H1 (cell line): ENCODE measurements around the gene STRIT1. TPM values are rescaled to one million over a fixed set of nuclear protein-coding genes. Genes with fewer than 3 reads are reported as not detected.

Experiments
- CTCF ChIA-PET: fragments of 300-600 bp; sonication (Branson Sonifier 250); formaldehyde crosslinking; loops from one replicate; lab custom pipeline; 2021; ENCODE audit not compliant: partially characterized antibody; lab: Charles Lee
- POLR2A ChIA-PET: fragments of 300-600 bp; sonication (Branson Sonifier 250); formaldehyde crosslinking; loops from one replicate; lab custom pipeline; 2021; ENCODE audit warnings: inconsistent platforms; ENCODE audit not compliant: partially characterized antibody; lab: Charles Lee
- DNase-seq, 2 experiments: peaks; one replicate each; pipeline versions ENCODE4 v3.0.0 to v3.0.0-alpha.2; 2010 to 2022; ENCODE audit warnings: low spot score in 2 of 2, low read depth in 1 of 2, mixed read lengths in 1 of 2
- FAIRE-seq: peaks from 2 replicates; lab custom pipeline; 2011; peaks lifted over from hg19 to GRCh38; lab: Jason Lieb, UNC
- H2AFZ ChIP-seq: 2 replicates; pipeline ENCODE4 v1.8.1; 2012; ENCODE audit warnings: low read length, inconsistent platforms
- H2AK5ac ChIP-seq: 2 replicates; pipeline ENCODE4 v1.6.1; 2013; ENCODE audit warnings: low read depth, low read length
- H2BK120ac ChIP-seq: replicated peaks from 2 replicates; pipeline ENCODE3; 2013; ENCODE audit warnings: low read depth, low read length, inconsistent platforms
- H2BK12ac ChIP-seq: 2 replicates; pipeline ENCODE4 v1.6.1; 2013; ENCODE audit warnings: low read depth, low read length
- H2BK15ac ChIP-seq: 2 replicates; pipeline ENCODE4 v1.6.1; 2013; ENCODE audit warnings: low read length
- H2BK20ac ChIP-seq: 2 replicates; pipeline ENCODE4 v1.6.1; 2013; ENCODE audit warnings: low read length
- H2BK5ac ChIP-seq: 2 replicates; pipeline ENCODE4 v1.6.1; 2013; ENCODE audit warnings: low read depth, low read length
- H3K14ac ChIP-seq: 2 replicates; pipeline ENCODE4 v1.6.1; 2013; ENCODE audit warnings: inconsistent platforms; ENCODE audit not compliant: insufficient read length
- H3K18ac ChIP-seq: 2 replicates; pipeline ENCODE4 v1.6.1; 2013; ENCODE audit warnings: low read length; ENCODE audit errors: extremely low read depth
- H3K23ac ChIP-seq: 2 replicates; pipeline ENCODE4 v1.6.1; 2013; ENCODE audit warnings: inconsistent platforms; ENCODE audit not compliant: insufficient read length
- H3K23me2 ChIP-seq: 2 replicates; pipeline ENCODE4 v1.6.1; 2013; ENCODE audit warnings: low read depth, low read length
- H3K27ac ChIP-seq: 2 replicates; pipeline ENCODE4 v1.6.1; 2011; ENCODE audit warnings: low read depth, low read length, inconsistent platforms
- H3K27me3 ChIP-seq, 4 experiments: replicated peaks in 1 of 4; 1 replicate in 1 of 4; 2 replicates in 3 of 4; pipeline versions ENCODE4 v1.6.1 to v1.8.1; 2011 to 2013; ENCODE audit warnings: low read length in 3 of 4, mild to moderate bottlenecking in 3 of 4, inconsistent platforms in 2 of 4, mixed read lengths in 2 of 4, moderate library complexity in 1 of 4; ENCODE audit not compliant: control insufficient read depth in 3 of 4, insufficient read depth in 3 of 4; ENCODE audit errors: extremely low read depth in 1 of 4
- H3K36me3 ChIP-seq, 4 experiments: 2 replicates each; pipeline versions ENCODE4 v1.6.1 to v1.8.1; 2011 to 2013; ENCODE audit warnings: mild to moderate bottlenecking in 4 of 4, low read length in 3 of 4, moderate library complexity in 2 of 4, control low read depth in 1 of 4, inconsistent platforms in 1 of 4; ENCODE audit not compliant: insufficient read depth in 4 of 4, control insufficient read depth in 2 of 4
- H3K4ac ChIP-seq: replicated peaks from 2 replicates; pipeline ENCODE3; 2013; ENCODE audit warnings: low read length, low read depth, mixed read lengths, inconsistent platforms; ENCODE audit not compliant: insufficient read length
- H3K4me1 ChIP-seq, 4 experiments: replicated peaks in 1 of 4; 1 replicate in 1 of 4; 2 replicates in 3 of 4; pipeline versions ENCODE4 v1.6.1 to v1.8.1; 2011 to 2013; ENCODE audit warnings: low read length in 3 of 4, inconsistent platforms in 2 of 4, mixed read lengths in 1 of 4; ENCODE audit not compliant: insufficient read depth in 4 of 4, control insufficient read depth in 3 of 4
- H3K4me2 ChIP-seq, 2 experiments: 2 replicates each; pipeline versions ENCODE4 v1.6.1 to v1.8.1; 2011 to 2013; ENCODE audit warnings: low read depth in 2 of 2, low read length in 2 of 2, control low read depth in 1 of 2, inconsistent platforms in 1 of 2, mild to moderate bottlenecking in 1 of 2; ENCODE audit not compliant: insufficient read depth in 1 of 2
- H3K4me3 ChIP-seq, 4 experiments: fragments of 200-600, 300-600 bp in 1 of 4; sonication (generic), shearing (Covaris generic), sonication (Bioruptor Twin) in 1 of 4; 2 replicates each; pipeline versions ENCODE4 v1.5.1 to v1.8.1; 2011 to 2016; ENCODE audit warnings: low read length in 4 of 4, low read depth in 3 of 4, control low read depth in 2 of 4, inconsistent platforms in 2 of 4, mild to moderate bottlenecking in 2 of 4, mixed read lengths in 1 of 4, moderate library complexity in 1 of 4; ENCODE audit not compliant: insufficient read depth in 2 of 4; ENCODE audit errors: extremely low read depth in 1 of 4
- H3K56ac ChIP-seq: replicated peaks from 2 replicates; pipeline ENCODE3; 2013; ENCODE audit warnings: low read depth, mild to moderate bottlenecking, mixed read lengths, low read length, inconsistent platforms; ENCODE audit not compliant: insufficient read length
- H3K79me1 ChIP-seq: 2 replicates; pipeline ENCODE4 v1.6.1; 2013; ENCODE audit warnings: low read depth, low read length, control low read depth
- H3K79me2 ChIP-seq, 2 experiments: 2 replicates each; pipeline versions ENCODE4 v1.6.1 to v1.8.1; 2012 to 2013; ENCODE audit warnings: low read length in 2 of 2, mild to moderate bottlenecking in 2 of 2, inconsistent platforms in 1 of 2; ENCODE audit not compliant: insufficient read depth in 2 of 2, control insufficient read depth in 1 of 2
- H3K9ac ChIP-seq, 4 experiments: replicated peaks in 1 of 4; 1 replicate in 1 of 4; 2 replicates in 3 of 4; pipeline versions ENCODE4 v1.6.1 to v1.8.1; 2011 to 2013; ENCODE audit warnings: low read depth in 3 of 4, low read length in 3 of 4, control low read depth in 2 of 4, mild to moderate bottlenecking in 2 of 4, moderate library complexity in 2 of 4, inconsistent platforms in 1 of 4; ENCODE audit errors: extremely low read depth in 1 of 4
- H3K9me3 ChIP-seq, 2 experiments: 2 replicates each; pipeline versions ENCODE4 v1.6.1 to v1.8.1; 2012 to 2013; ENCODE audit warnings: mild to moderate bottlenecking in 2 of 2, moderate library complexity in 2 of 2, control low read depth in 1 of 2, inconsistent platforms in 1 of 2, low read depth in 1 of 2, low read length in 1 of 2, mixed read lengths in 1 of 2; ENCODE audit not compliant: insufficient read depth in 2 of 2
- H4K20me1 ChIP-seq, 2 experiments: replicated peaks in 1 of 2; 2 replicates each; pipeline versions ENCODE3 to v1.8.1; 2011 to 2013; ENCODE audit warnings: inconsistent platforms in 2 of 2, low read length in 2 of 2, mild to moderate bottlenecking in 1 of 2; ENCODE audit not compliant: insufficient read depth in 2 of 2, control insufficient read depth in 1 of 2
- H4K5ac ChIP-seq: 2 replicates; pipeline ENCODE4 v1.6.1; 2013; ENCODE audit warnings: low read length, low read depth, mixed read lengths, inconsistent platforms; ENCODE audit not compliant: insufficient read length
- H4K8ac ChIP-seq: 2 replicates; pipeline ENCODE4 v1.8.0; 2013; ENCODE audit warnings: mild to moderate bottlenecking, moderate library complexity, low read length, inconsistent platforms; ENCODE audit not compliant: insufficient read depth; ENCODE audit errors: extremely low read depth
- H4K91ac ChIP-seq: replicated peaks from 2 replicates; pipeline ENCODE3; 2013; ENCODE audit warnings: low read length, mixed read lengths, inconsistent platforms; ENCODE audit not compliant: insufficient read length
- BCL11A ChIP-seq, 2 experiments: IDR thresholded peaks; one replicate each; pipeline ENCODE4 v1.6.1; 2011; ENCODE audit warnings: low read depth in 2 of 2, low read length in 2 of 2, mild to moderate bottlenecking in 2 of 2
- CBX5 ChIP-seq: fragments of 300-800, 300-1000 bp; sonication (generic); IDR thresholded peaks from 2 replicates; pipeline ENCODE4 v1.7.1; 2016; ENCODE audit warnings: antibody characterized with exemption, low read length, low read depth
- CBX8 ChIP-seq: fragments of 300-800, 300-1000 bp; sonication (generic); IDR thresholded peaks from 2 replicates; pipeline ENCODE4 v1.7.1; 2016; ENCODE audit warnings: low read depth, low read length, borderline replicate concordance
- CTBP2 ChIP-seq: IDR thresholded peaks from 2 replicates; pipeline ENCODE4 v1.7.0; 2011; ENCODE audit warnings: borderline replicate concordance, mild to moderate bottlenecking, moderate library complexity, mixed read lengths, low read length; ENCODE audit not compliant: insufficient read depth, insufficient read length
- CTCF ChIP-seq, 3 experiments: IDR thresholded peaks; 1 replicate in 2 of 3; 2 replicates in 1 of 3; pipeline versions ENCODE4 v1.5.1 to v1.6.1; 2011; ENCODE audit warnings: low read length in 3 of 3, mild to moderate bottlenecking in 3 of 3, inconsistent platforms in 2 of 3, low read depth in 1 of 3, moderate library complexity in 1 of 3; ENCODE audit not compliant: insufficient read depth in 1 of 3; ENCODE audit errors: control extremely low read depth in 1 of 3
- HDAC2 ChIP-seq, 2 experiments: fragments of 300-600 bp in 1 of 2; sonication (generic) in 1 of 2; IDR thresholded peaks; 2 replicates each; pipeline ENCODE4 v1.6.1; 2011 to 2012; ENCODE audit warnings: low read depth in 2 of 2, low read length in 2 of 2, mild to moderate bottlenecking in 2 of 2, moderate library complexity in 2 of 2, borderline replicate concordance in 1 of 2, inconsistent platforms in 1 of 2
- HDAC6 ChIP-seq: IDR thresholded peaks from one replicate; pipeline ENCODE4 v1.7.1; 2012; ENCODE audit warnings: low read depth, mild to moderate bottlenecking, inconsistent platforms, low read length, moderate library complexity
- MAFK ChIP-seq: IDR thresholded peaks from 2 replicates; pipeline ENCODE4 v1.6.1; 2012; ENCODE audit warnings: low read depth, mild to moderate bottlenecking, improper control_type of control experiment, low read length
- WGBS, 2 experiments: shearing (Covaris generic) in 1 of 2; methylation state at CpG; one replicate each; pipeline versions ENCODE4 v1.1.6 to v1.1.7; 2013 to 2015; ENCODE audit warnings: low lambda C conversion rate in 2 of 2, mixed read lengths in 2 of 2, inconsistent platforms in 1 of 2, low coverage in 1 of 2, missing lambda C conversion rate in 1 of 2; ENCODE audit not compliant: insufficient replicate concordance in 2 of 2, insufficient coverage in 1 of 2, insufficient read length in 1 of 2; ENCODE audit errors: extremely low coverage in 1 of 2, missing lambda C conversion rate in 1 of 2; 5-methylcytosine and 5-hydroxymethylcytosine counted together
- polyA plus RNA-seq, 7 experiments: library from polyadenylated mRNA; depleted of rRNA in 3 of 7; stranded (reverse) in 5 of 7; unstranded in 2 of 7; fragments of >200 nt in 5 of 7; fragments of 200-250 nt in 2 of 7; gene quantifications; 1 replicate in 5 of 7; 2 replicates in 1 of 7; 4 replicates in 1 of 7; pipeline versions ENCODE4 v1.2.1 to v1.2.3, GENCODE V29; 2011 to 2013; ENCODE audit warnings: missing spikeins in 2 of 7, mixed read lengths in 2 of 7
- total RNA-seq: library from RNA; stranded (reverse); fragmentation: NEBNext Ultra II Directional; extraction: Animal tissue kit (Norgen Biotek cat#: 25700); gene quantifications from 2 replicates; pipeline ENCODE4 v1.2.1, GENCODE V29; 2021

Gene STRIT1
- total and polyA plus RNA-seq, 2 of the 8 experiments (the other 6 are each of a cell fraction or from before 2014, with no cell fraction given): 0.15 to 0.47 TPM

- Histone ChIP-seq H3K9me3 (no peaks in the 10 kb centered on the region), H3K9ac (no peak overlapping the region), H3K4me2 (no peak overlapping the region), H4K91ac (no peak overlapping the region), H2BK120ac (peak overlapping the region; percentile 14), H3K4me1 (no peaks in the 10 kb centered on the region), H2BK15ac (no peak overlapping the region), H3K4me3 (no peak overlapping the region), H3K27ac (no peak overlapping the region), H3K14ac (no peak overlapping the region), H2AK5ac (no peak overlapping the region), H2BK12ac (no peak overlapping the region), H3K4ac (no peak overlapping the region), H3K23ac (no peak overlapping the region), H3K79me1 (no peaks in the 10 kb centered on the region), H4K8ac (no peak overlapping the region), H4K20me1 (no peaks in the 10 kb centered on the region), H3K36me3 (no peaks in the 10 kb centered on the region), H3K56ac (no peak overlapping the region), H4K5ac (no peak overlapping the region), H2AFZ (no peak overlapping the region), H3K27me3 (no peaks in the 10 kb centered on the region), H3K18ac (no peak overlapping the region), H3K23me2 (no peaks in the 10 kb centered on the region), H2BK5ac (no peak overlapping the region), H2BK20ac (no peak overlapping the region), H3K79me2 (no peaks in the 10 kb centered on the region)
- 89% methylated on average over 8 of the region's 8 CpGs; no CpG with 5 or more reads in 1 of the 2 experiments for WGBS, 2 experiments
- FAIRE-seq: no peak
- ChIA-PET CTCF (interaction anchor here (0.6 to 2.1 kb wide), 5 partner anchors 8 to 366 kb away, joined by 3 to 4 read pairs (median 3); no protein-coding TSS in a partner anchor), POLR2A (interaction anchor here (1.0 kb wide), 1 partner anchor 9 kb away, joined by 3 read pairs; no protein-coding TSS in a partner anchor)
- no peak for DNase-seq
- no peak for TF ChIP-seq CTBP2
- no peak for TF ChIP-seq HDAC6
- no peak for TF ChIP-seq CBX8
- TF ChIP-seq CTCF (IDR thresholded peaks at IDR 0.05; ENCODE audit: control extremely low read depth in 1 of 3, insufficient read depth in 1 of 3, low read depth in 1 of 3, low read length in 3 of 3): no peak
- TF ChIP-seq HDAC2 (IDR thresholded peaks at IDR 0.05; ENCODE audit: borderline replicate concordance in 1 of 2, low read depth in 2 of 2, low read length in 2 of 2): no peak
- TF ChIP-seq CBX5: no peak
- no peak for TF ChIP-seq BCL11A (IDR thresholded peaks at IDR 0.05; ENCODE audit: low read depth in 2 of 2, low read length in 2 of 2)
- no peak for TF ChIP-seq MAFK
Measured at GRCh38 chr3:155270485-155271342, 22.8 kb downstream of the STRIT1 start.
